GM23248 (cell line): ENCODE data around the gene SMC4. TPM values are rescaled to one million over a fixed set of nuclear protein-coding genes. Genes with fewer than 3 reads are reported as not detected.
A peak's percentile ranks its signal among the peaks of the same experiment; 100 is the strongest.

Source experiments
- DNase-seq: peaks from one replicate; pipeline ENCODE4 v3.0.0-alpha.2; 2015
- H2AFZ ChIP-seq: fragments of 200-600 bp; sonication (generic); 2 replicates; pipeline ENCODE4 v1.6.1; 2016; ENCODE audit warnings: antibody characterized with exemption
- H3F3A ChIP-seq: fragments of 200-600 bp; sonication (generic); 2 replicates; pipeline ENCODE4 v1.6.1; 2016; ENCODE audit warnings: mild to moderate bottlenecking, antibody characterized with exemption, mixed run types; ENCODE audit not compliant: insufficient read depth
- H3K27ac ChIP-seq: fragments of 200-600 bp; sonication (generic); 2 replicates; pipeline ENCODE4 v1.5.1; 2016; ENCODE audit warnings: mild to moderate bottlenecking
- H3K27me3 ChIP-seq: fragments of 200-600 bp; sonication (generic); replicated peaks from 2 replicates; pipeline ENCODE4 v1.6.1; 2016; ENCODE audit warnings: mild to moderate bottlenecking; ENCODE audit not compliant: insufficient read depth
- H3K36me3 ChIP-seq: fragments of 200-600 bp; sonication (generic); 2 replicates; pipeline ENCODE4 v1.6.1; 2016; ENCODE audit warnings: low read depth, mild to moderate bottlenecking
- H3K4me1 ChIP-seq: fragments of 200-600 bp; sonication (generic); 2 replicates; pipeline ENCODE4 v1.6.1; 2016; ENCODE audit warnings: mild to moderate bottlenecking; ENCODE audit not compliant: insufficient read depth
- H3K4me2 ChIP-seq: fragments of 200-600 bp; sonication (generic); one replicate; pipeline ENCODE4 v1.6.1; 2016; ENCODE audit warnings: mild to moderate bottlenecking; ENCODE audit not compliant: unreplicated experiment
- H3K4me3 ChIP-seq: fragments of 200-600 bp; sonication (generic); 2 replicates; pipeline ENCODE4 v1.5.1; 2016; ENCODE audit warnings: mild to moderate bottlenecking
- H3K79me2 ChIP-seq: fragments of 200-600 bp; sonication (generic); 2 replicates; pipeline ENCODE4 v1.6.1; 2016; ENCODE audit warnings: mild to moderate bottlenecking; ENCODE audit not compliant: insufficient read depth
- H3K9ac ChIP-seq: fragments of 200-600 bp; sonication (generic); 2 replicates; pipeline ENCODE4 v1.6.1; 2016; ENCODE audit warnings: mild to moderate bottlenecking
- H3K9me2 ChIP-seq: fragments of 200-600 bp; sonication (generic); 2 replicates; pipeline ENCODE4 v1.6.1; 2016; ENCODE audit warnings: mixed run types, mild to moderate bottlenecking, moderate library complexity; ENCODE audit not compliant: insufficient read depth
- H3K9me3 ChIP-seq: fragments of 200-600 bp; sonication (generic); one replicate; pipeline ENCODE4 v1.6.1; 2017; ENCODE audit warnings: low read depth
- H4K20me1 ChIP-seq: fragments of 200-600 bp; sonication (generic); 2 replicates; pipeline ENCODE4 v1.6.0; 2016; ENCODE audit not compliant: insufficient read depth
- EZH2 ChIP-seq: fragments of 200-600 bp; sonication (generic); IDR thresholded peaks from 2 replicates; pipeline ENCODE4 v1.6.1; 2018; ENCODE audit warnings: antibody characterized with exemption, mild to moderate bottlenecking; ENCODE audit not compliant: insufficient read depth, poor library complexity, severe bottlenecking
- EZH2phosphoT487 ChIP-seq: fragments of 200-600 bp; sonication (generic); IDR thresholded peaks from 2 replicates; pipeline ENCODE4 v1.6.1; 2018; ENCODE audit warnings: antibody characterized with exemption, moderate library complexity, mild to moderate bottlenecking, low read depth; ENCODE audit not compliant: insufficient read depth
- WGBS, 2 experiments: methylation state at CpG; one replicate each; pipeline ENCODE4 v1.1.6; 2015 to 2017; ENCODE audit warnings: low lambda C conversion rate in 2 of 2, low coverage in 1 of 2; ENCODE audit errors: missing lambda C conversion rate in 2 of 2; 5-methylcytosine and 5-hydroxymethylcytosine counted together
- in situ Hi-C: fragments of 300-500 bp; cut with MboI; formaldehyde crosslinking; loops from 2 replicates; pipeline ENCODE4 v1.15.0; 2020
- polyA plus RNA-seq: library from polyadenylated mRNA; unstranded; fragments of >200 nt; fragmentation: Nextera tagmentation; extraction: Ambion mirVana; gene quantifications from 2 replicates; pipeline ENCODE4 v1.2.1, GENCODE V29; 2016
- total RNA-seq: library from RNA; depleted of rRNA; stranded (reverse); fragments of >200 nt; shearing (Covaris generic); gene quantifications from 2 replicates; pipeline ENCODE4 v1.2.3, GENCODE V29; 2014

Gene SMC4
- total and polyA plus RNA-seq, 2 experiments from 2014 or later = 69.7 to 73.6 TPM

- Histone ChIP-seq H3K36me3 (no peaks in the 10 kb centered on the region), H2AFZ (no peak overlapping the region), H3K9me2 (no peaks in the 10 kb centered on the region), H3K4me1 (peaks cover 40% of the 10 kb centered on the region), H3K79me2 (peaks cover 70% of the 10 kb centered on the region), H3K27me3 (no peaks in the 10 kb centered on the region), H3K27ac (no peak overlapping the region), H4K20me1 (no peaks in the 10 kb centered on the region), H3K9me3 (no peaks in the 10 kb centered on the region), H3K4me3 (no peak overlapping the region), H3F3A (peaks cover 26% of the 10 kb centered on the region), H3K4me2 (peak overlapping the region; percentile 75), H3K9ac (no peak overlapping the region)
- TF ChIP-seq EZH2 = no peak
- TF ChIP-seq EZH2phosphoT487 = no peak
- DNase-seq = no peak
- in situ Hi-C loops = no loop called here
- 91 to 94% methylated on average over 11 to 13 of the region's 13 CpGs for WGBS, 2 experiments
Measured at GRCh38 chr3:160446522-160447056, 47.1 kb downstream of the SMC4 start.

DNA sequence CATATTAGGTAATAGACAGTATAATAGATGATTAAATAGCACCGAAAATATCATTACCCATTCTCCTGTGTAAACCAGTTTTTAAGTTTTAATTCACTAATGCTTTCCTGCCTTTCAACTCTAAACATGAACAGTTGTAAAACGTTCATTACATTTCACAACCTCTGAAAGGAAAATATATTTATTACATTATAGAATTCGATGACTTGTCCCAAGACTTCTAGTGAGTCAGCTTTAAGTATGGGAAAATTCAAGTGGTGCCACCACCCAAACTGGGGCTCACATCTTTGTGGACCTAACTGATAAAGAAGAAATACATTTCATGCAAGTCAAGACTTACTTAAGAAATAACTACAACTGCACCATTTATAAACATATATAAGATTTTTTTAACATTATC is 48.1 kb downstream of the SMC4 start:
- peaks cover 64% of the 10 kb centered on the region for H3K79me2 ChIP-seq
- H3K9me2 ChIP-seq = no peaks in the 10 kb centered on the region
- 34 to 42% methylated on average over 3 of the region's 3 CpGs for WGBS, 2 experiments
- H3K9ac ChIP-seq = peak overlapping the region; percentile 81
- H3K9me3 ChIP-seq = no peaks in the 10 kb centered on the region
- peaks cover 37% of the 10 kb centered on the region for H3K4me1 ChIP-seq
- in situ Hi-C loops = no loop called here
- H3K27ac ChIP-seq = peak overlapping the region; percentile 78
- no peaks in the 10 kb centered on the region for H4K20me1 ChIP-seq
- no peaks in the 10 kb centered on the region for H3K36me3 ChIP-seq
- no peak overlapping the region for H2AFZ ChIP-seq
- peaks cover 18% of the 10 kb centered on the region for H3F3A ChIP-seq
- DNase-seq = peak; percentile 77
- H3K27me3 ChIP-seq = no peaks in the 10 kb centered on the region
- H3K4me3 ChIP-seq = peak overlapping the region; percentile 83
- H3K4me2 ChIP-seq = peak overlapping the region; percentile 75
- TF ChIP-seq EZH2 (no peak), EZH2phosphoT487 (no peak)

DNA sequence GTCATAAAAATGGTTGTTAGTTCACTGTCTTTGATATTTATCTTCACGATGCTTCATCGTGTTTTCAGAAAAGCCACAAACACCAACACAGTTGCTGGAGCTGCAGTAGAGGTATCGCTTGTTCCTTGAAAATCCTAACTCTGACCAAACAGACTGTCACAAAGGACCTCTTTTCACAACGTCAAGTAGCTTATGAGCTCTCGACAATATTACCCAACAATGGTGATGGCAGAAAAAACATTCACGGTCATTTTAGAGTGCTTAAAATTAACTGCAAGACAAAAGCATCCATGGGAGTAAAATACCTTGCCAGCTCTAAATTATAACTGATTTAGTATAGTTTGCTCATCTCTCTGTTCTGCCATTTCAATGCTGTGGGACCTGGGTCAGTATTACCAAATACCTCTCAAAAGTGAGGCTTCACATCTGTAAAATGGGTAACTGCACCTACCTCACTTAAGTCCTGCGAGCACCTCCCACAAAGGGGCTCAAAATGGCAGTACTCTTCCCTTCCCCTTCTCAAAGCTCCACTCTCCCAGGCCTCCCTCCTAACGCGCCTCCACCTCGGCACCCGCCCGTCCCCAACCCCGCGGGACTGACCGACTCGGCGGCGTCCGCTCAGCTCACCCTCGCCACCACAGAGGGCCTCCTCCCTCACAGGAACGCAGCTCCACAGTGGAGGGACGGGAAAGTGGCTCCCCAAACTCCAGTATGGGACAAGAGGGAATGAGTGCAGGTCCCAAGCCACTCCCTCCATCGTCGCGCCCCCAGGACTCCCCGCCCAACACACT is 49.6 kb downstream of the SMC4 start:
- in situ Hi-C loops = no loop called here
- peak overlapping the region; percentile 75 for H3K4me2 ChIP-seq
- peak overlapping the region; percentile 81 for H3K9ac ChIP-seq
- peak overlapping the region; percentile 92 for H2AFZ ChIP-seq
- no peaks in the 10 kb centered on the region for H3K9me2 ChIP-seq
- WGBS, 2 experiments = 5% methylated on average over 22 to 26 of the region's 26 CpGs
- H3K27ac ChIP-seq = peak overlapping the region; percentile 78
- DNase-seq = peak; percentile 51
- peaks cover 37% of the 10 kb centered on the region for H3K4me1 ChIP-seq
- H3K36me3 ChIP-seq = no peaks in the 10 kb centered on the region
- H3K27me3 ChIP-seq = no peaks in the 10 kb centered on the region
- peak overlapping the region; percentile 83 for H3K4me3 ChIP-seq
- peaks cover 49% of the 10 kb centered on the region for H3K79me2 ChIP-seq
- no peaks in the 10 kb centered on the region for H4K20me1 ChIP-seq
- TF ChIP-seq EZH2phosphoT487 = no peak
- no peak for TF ChIP-seq EZH2
- peaks cover 14% of the 10 kb centered on the region for H3F3A ChIP-seq
- no peaks in the 10 kb centered on the region for H3K9me3 ChIP-seq

- Histone ChIP-seq H3K9me3 (no peaks in the 10 kb centered on the region), H3K36me3 (no peaks in the 10 kb centered on the region), H3K9me2 (no peaks in the 10 kb centered on the region), H2AFZ (peak within 1 kb of the TSS; percentile 92), H4K20me1 (no peaks in the 10 kb centered on the region), H3K9ac (peak within 1 kb of the TSS; percentile 81), H3K27me3 (no peaks in the 10 kb centered on the region), H3K4me2 (peak within 1 kb of the TSS; percentile 75), H3F3A (peaks cover 14% of the 10 kb centered on the region), H3K4me3 (peak within 1 kb of the TSS; percentile 83), H3K27ac (peak within 1 kb of the TSS; percentile 78), H3K79me2 (peaks cover 40% of the 10 kb centered on the region), H3K4me1 (peaks cover 37% of the 10 kb centered on the region)
- in situ Hi-C loops = no loop called here
- TF ChIP-seq EZH2 (no peak), EZH2phosphoT487 (no peak)
- DNase-seq = peak; percentile 97
- WGBS, 2 experiments = 8% methylated on average over 67 to 68 of the region's 71 CpGs
Measured at GRCh38 chr3:160449636-160450598, 50.5 kb downstream of the SMC4 start, which contains the start of gene TRIM59. Gene TRIM59, minus strand, starts transcription at chr3:160449786. Its CDS starts 10,603 bp downstream, at chr3:160439183.
